Thyroid gland (tissue), 4 donors: ENCODE data around the gene TGFBR3. TPM values are rescaled to one million over a fixed set of nuclear protein-coding genes. Genes with fewer than 3 reads are reported as not detected.

Experiments used
- DNase-seq, 2 donors: peaks; one replicate each; pipeline ENCODE4 v3.0.0-alpha.2; 2019
- H3K27ac ChIP-seq, 3 donors: fragments of 200-600 bp; sonication (generic); 1 replicate in 2 of 3; 2 replicates in 1 of 3; pipeline ENCODE4 v1.5.1; 2016 to 2019; ENCODE audit warnings: mild to moderate bottlenecking in 1 of 3, moderate library complexity in 1 of 3
- H3K27me3 ChIP-seq: fragments of 200-600 bp; sonication (generic); one replicate; pipeline ENCODE4 v1.5.1; 2019
- H3K36me3 ChIP-seq, 2 donors: fragments of 200-600 bp; sonication (generic); one replicate each; pipeline ENCODE4 v1.5.1; 2016 to 2019
- H3K4me1 ChIP-seq, 2 donors: fragments of 200-600 bp; sonication (generic); one replicate each; pipeline ENCODE4 v1.5.1; 2017 to 2019
- H3K4me3 ChIP-seq, 3 donors: fragments of 200-600 bp; sonication (generic); replicated peaks in 1 of 3; 1 replicate in 2 of 3; 2 replicates in 1 of 3; pipeline ENCODE4 v1.5.1; 2016; ENCODE audit warnings: mild to moderate bottlenecking in 1 of 3
- H3K9me3 ChIP-seq: fragments of 200-600 bp; sonication (generic); one replicate; pipeline ENCODE4 v1.5.1; 2017
- CTCF ChIP-seq, 6 experiments: fragments of 200-600 bp in 3 of 6; fragments of 450-650 bp in 3 of 6; sonication (generic) in 3 of 6; IDR thresholded peaks; one replicate each; pipeline ENCODE4 v1.5.1; 2016 to 2019; ENCODE audit warnings: antibody characterized with exemption in 6 of 6, mild to moderate bottlenecking in 2 of 6, inconsistent platforms in 1 of 6, moderate library complexity in 1 of 6
- POLR2A ChIP-seq, 2 donors: fragments of 450-650 bp; IDR thresholded peaks; one replicate each; pipeline ENCODE4 v1.6.1; 2017; ENCODE audit warnings: antibody characterized with exemption in 2 of 2, mild to moderate bottlenecking in 2 of 2, moderate library complexity in 1 of 2
- WGBS, 2 donors: methylation state at CpG; one replicate each; pipeline ENCODE4 v1.1.5; 2017; 5-methylcytosine and 5-hydroxymethylcytosine counted together
- intact Hi-C: fragments of 100-400 bp; cut with DNase I; formaldehyde crosslinking; loops from one replicate; pipeline ENCODE4 v1.15.1; 2023
- total RNA-seq, 4 donors: library from RNA; depleted of rRNA; stranded (reverse); fragments of >200 nt; gene quantifications; one replicate each; pipeline ENCODE4 v1.2.3, GENCODE V29; 2016

Gene TGFBR3
- total RNA-seq, 4 donors from 2014 or later: 37.2 to 223 (median 106) TPM

- intact Hi-C loops: no loop called here
- 54 to 55% methylated on average over 5 of the region's 5 CpGs for WGBS, 2 donors
- no peak overlapping the region for H3K27ac ChIP-seq
These were observed 116.2 kb downstream of the TGFBR3 start for GRCh38 chr1:91769742-91770141.

GRCh38 chr1:91768786-91769725, 116.9 kb downstream of the TGFBR3 start:
- Histone ChIP-seq H3K4me3 (no peak overlapping the region), H3K9me3 (no peaks in the 10 kb centered on the region), H3K27me3 (no peaks in the 10 kb centered on the region), H3K27ac (no peak overlapping the region), H3K36me3 (no peaks in the 10 kb centered on the region), H3K4me1 (peaks cover 0 to 8% of the 10 kb centered on the region in 2 donors)
- TF ChIP-seq POLR2A (IDR thresholded peaks at IDR 0.05) (no peak), CTCF (IDR thresholded peaks at IDR 0.05) (no peak)
- intact Hi-C loops: no loop called here
- DNase-seq: no peak
- WGBS, 2 donors: 68 to 70% methylated on average over 9 of the region's 9 CpGs

More at GRCh38 chr1:91769742-91770141, 116.2 kb downstream of the TGFBR3 start:
- H3K4me1 ChIP-seq: peaks cover 0 to 8% of the 10 kb centered on the region in 2 donors
- no peaks in the 10 kb centered on the region for H3K36me3 ChIP-seq
- DNase-seq: peak in 1 of 2 donors; percentile 15
- H3K9me3 ChIP-seq: no peaks in the 10 kb centered on the region
- no peak overlapping the region for H3K4me3 ChIP-seq
- TF ChIP-seq POLR2A (IDR thresholded peaks at IDR 0.05): no peak
- no peak for TF ChIP-seq CTCF (IDR thresholded peaks at IDR 0.05)
- H3K27me3 ChIP-seq: no peaks in the 10 kb centered on the region

- H3K9me3 ChIP-seq: no peaks in the 10 kb centered on the region
- WGBS, 2 donors: 96 to 97% methylated on average over 4 of the region's 4 CpGs
- TF ChIP-seq POLR2A (IDR thresholded peaks at IDR 0.05) (no peak), CTCF (IDR thresholded peaks at IDR 0.05) (no peak)
- H3K4me3 ChIP-seq: no peak overlapping the region
- no peak for DNase-seq
- H3K4me1 ChIP-seq: peaks cover 0 to 8% of the 10 kb centered on the region in 2 donors
- no peaks in the 10 kb centered on the region for H3K27me3 ChIP-seq
- H3K36me3 ChIP-seq: no peaks in the 10 kb centered on the region
- intact Hi-C loops: no loop called here
- no peak overlapping the region for H3K27ac ChIP-seq
These were observed 117.8 kb downstream of the TGFBR3 start for GRCh38 chr1:91768120-91768519.

GRCh38 chr1:91766883-91767282, 119.1 kb downstream of the TGFBR3 start:
- H3K4me3 ChIP-seq: no peak overlapping the region
- no peaks in the 10 kb centered on the region for H3K27me3 ChIP-seq
- TF ChIP-seq CTCF (IDR thresholded peaks at IDR 0.05) (no peak), POLR2A (IDR thresholded peaks at IDR 0.05) (no peak)
- no peaks in the 10 kb centered on the region for H3K36me3 ChIP-seq
- H3K9me3 ChIP-seq: no peaks in the 10 kb centered on the region
- 92 to 98% methylated on average over 5 of the region's 5 CpGs for WGBS, 2 donors
- no peak for DNase-seq
- no peak overlapping the region for H3K27ac ChIP-seq
- intact Hi-C loops: no loop called here
- peaks cover 0 to 8% of the 10 kb centered on the region in 2 donors for H3K4me1 ChIP-seq

- no peak for TF ChIP-seq POLR2A (IDR thresholded peaks at IDR 0.05)
- no peak for TF ChIP-seq CTCF (IDR thresholded peaks at IDR 0.05)
- H3K36me3 ChIP-seq: no peaks in the 10 kb centered on the region
- no peaks in the 10 kb centered on the region for H3K9me3 ChIP-seq
- 80 to 91% methylated on average over 3 of the region's 3 CpGs for WGBS, 2 donors
- intact Hi-C loops: no loop called here
- no peak for DNase-seq
- peaks cover 0 to 15% of the 10 kb centered on the region in 2 donors for H3K4me1 ChIP-seq
- no peak overlapping the region for H3K27ac ChIP-seq
- H3K27me3 ChIP-seq: no peaks in the 10 kb centered on the region
- no peak overlapping the region for H3K4me3 ChIP-seq
These were observed 120.0 kb downstream of the TGFBR3 start for GRCh38 chr1:91765880-91766443.
